D721Med (cell line): ENCODE results near the gene ANKRD34B.

ENCODE experiments used
- DNase-seq: peaks from one replicate; pipeline ENCODE4 v3.0.0; 2011; ENCODE audit warnings: low spot score; ENCODE audit not compliant: insufficient read length
- FAIRE-seq: peaks from 2 replicates; lab custom pipeline; 2011; peaks lifted over from hg19 to GRCh38; lab: Jason Lieb, UNC
- TF ChIP-seq, protein P1 (sequence below): IDR thresholded peaks from 2 replicates; pipeline ENCODE4 v1.5.1; 2012; ENCODE audit warnings: mild to moderate bottlenecking, control low read depth; ENCODE audit not compliant: insufficient read depth; ENCODE audit errors: missing control alignments

The ANKRD34B gene

DNA sequence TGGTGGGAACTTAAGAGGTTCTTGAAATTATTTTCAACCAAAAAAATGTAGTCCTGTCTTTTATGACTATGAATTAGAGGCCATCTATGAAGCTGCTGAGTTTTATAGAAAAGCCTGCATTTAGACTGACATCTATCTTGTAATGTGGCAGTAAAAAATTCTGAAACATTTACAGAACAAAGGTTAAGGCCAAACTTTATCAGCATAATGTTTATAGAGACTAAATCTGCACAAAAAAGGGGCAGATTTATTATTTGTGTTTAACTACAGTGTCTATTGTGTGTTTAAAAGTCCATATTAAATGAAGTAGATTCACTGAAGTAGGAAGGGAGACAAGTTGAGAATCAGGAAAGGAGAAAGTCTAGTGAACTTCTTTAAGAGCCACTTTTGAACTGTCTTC lies 37.3 kb upstream of the ANKRD34B start:
- no peak for FAIRE-seq

DNA sequence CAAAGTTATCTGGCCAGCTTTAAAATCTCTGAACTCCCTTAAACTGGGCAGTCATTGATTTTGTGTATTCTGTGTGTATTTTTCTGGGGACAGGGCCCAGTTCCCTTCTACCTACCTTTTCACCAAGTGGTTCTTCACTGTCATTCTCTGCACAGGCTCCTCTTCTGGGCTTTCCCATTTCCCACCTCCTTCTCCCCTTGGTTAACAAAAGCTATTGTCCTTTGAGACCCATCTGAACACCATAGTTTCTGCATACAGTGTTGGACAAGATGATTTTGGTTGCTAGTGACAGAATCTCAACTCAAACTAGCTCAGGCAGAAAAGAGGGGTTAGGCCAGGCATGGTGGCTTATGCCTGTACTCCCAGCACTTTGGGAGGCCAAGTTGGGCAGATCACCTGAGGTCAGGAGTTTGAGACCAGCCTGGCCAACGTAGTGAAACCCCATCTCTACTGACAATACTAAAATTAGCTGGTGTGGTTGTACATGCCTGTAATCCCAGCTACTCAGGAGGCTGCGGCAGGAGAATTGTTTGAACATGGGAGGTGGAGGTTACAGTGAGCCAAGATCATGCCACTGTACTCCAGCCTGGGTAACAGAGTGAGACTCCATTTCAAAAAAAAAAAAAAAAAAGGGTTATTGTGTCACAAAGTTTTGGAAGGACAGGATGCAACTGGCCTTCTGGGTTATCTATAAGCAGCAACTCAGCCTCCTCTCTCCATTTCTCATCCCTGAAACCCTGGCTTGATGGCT lies 31.0 kb upstream of the ANKRD34B start:
- TF ChIP-seq, protein P1, sequence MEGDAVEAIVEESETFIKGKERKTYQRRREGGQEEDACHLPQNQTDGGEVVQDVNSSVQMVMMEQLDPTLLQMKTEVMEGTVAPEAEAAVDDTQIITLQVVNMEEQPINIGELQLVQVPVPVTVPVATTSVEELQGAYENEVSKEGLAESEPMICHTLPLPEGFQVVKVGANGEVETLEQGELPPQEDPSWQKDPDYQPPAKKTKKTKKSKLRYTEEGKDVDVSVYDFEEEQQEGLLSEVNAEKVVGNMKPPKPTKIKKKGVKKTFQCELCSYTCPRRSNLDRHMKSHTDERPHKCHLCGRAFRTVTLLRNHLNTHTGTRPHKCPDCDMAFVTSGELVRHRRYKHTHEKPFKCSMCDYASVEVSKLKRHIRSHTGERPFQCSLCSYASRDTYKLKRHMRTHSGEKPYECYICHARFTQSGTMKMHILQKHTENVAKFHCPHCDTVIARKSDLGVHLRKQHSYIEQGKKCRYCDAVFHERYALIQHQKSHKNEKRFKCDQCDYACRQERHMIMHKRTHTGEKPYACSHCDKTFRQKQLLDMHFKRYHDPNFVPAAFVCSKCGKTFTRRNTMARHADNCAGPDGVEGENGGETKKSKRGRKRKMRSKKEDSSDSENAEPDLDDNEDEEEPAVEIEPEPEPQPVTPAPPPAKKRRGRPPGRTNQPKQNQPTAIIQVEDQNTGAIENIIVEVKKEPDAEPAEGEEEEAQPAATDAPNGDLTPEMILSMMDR = no peak
- DNase-seq = no peak
- FAIRE-seq = no peak

More for the DNA sequence above, 37.3 kb upstream of the ANKRD34B start:
- DNase-seq = no peak
- TF ChIP-seq, protein P1 = no peak

DNA sequence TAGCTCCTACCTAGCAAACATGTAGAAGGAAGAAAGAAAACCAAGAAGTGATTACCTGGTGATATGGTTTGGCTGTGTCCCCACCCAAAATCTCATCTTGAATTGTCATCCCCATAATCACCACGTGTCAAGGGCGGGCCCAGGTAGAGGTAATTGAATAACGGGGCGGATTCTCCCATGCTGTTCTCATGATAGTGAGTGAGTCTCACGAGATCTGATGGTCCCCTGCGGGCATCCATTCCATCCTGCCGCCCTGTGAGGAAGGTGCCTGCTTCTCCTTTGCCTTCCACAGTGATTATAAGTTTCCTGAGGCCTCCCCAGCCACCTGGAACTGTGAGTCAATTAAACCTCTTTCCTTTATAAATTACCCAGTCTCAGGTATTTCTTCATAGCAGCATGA lies 27.4 kb upstream of the ANKRD34B start:
- TF ChIP-seq, protein P1 = no peak
- FAIRE-seq (no peak), DNase-seq (no peak)

DNA sequence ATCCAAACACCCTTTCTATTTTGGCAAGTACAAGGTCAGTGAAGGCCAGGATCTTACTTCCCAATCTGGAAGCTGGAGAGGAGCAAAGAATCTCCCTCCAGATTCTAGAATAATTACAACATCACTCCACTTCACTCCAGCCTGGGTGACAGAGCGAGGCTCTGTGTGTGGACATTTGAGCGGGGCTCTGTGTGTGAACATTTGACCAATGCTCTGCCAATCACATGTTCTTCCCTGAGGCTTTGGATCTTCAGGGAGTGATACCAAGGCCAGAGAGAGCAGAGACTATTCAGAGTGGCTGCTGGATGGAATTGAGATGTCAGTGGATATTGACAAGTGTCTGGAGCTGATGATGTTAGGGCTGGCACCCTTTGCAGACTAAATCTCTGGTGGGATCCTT lies 24.7 kb upstream of the ANKRD34B start:
- DNase-seq = no peak
- no peak for FAIRE-seq
- TF ChIP-seq, protein P1 = no peak

DNA sequence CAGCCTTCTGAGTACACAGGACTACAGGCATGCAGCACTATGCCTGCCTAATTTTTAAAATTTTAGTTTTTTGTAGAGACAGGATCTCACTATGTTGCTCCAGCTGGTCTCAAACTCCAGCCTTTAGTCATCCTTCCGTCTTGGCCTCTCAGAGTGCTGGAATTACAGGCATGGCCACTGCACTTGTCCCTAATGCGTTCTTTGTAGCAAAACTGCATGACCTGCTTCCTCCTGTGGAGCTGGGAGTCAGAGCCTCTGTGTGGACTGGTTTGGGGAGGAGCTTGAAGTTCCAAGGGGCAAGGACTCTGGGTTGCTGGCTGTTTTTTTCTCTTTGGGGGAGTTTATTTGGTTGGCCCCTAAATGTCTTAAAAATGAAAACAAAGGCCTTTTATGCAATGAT lies 22.7 kb upstream of the ANKRD34B start:
- DNase-seq = no peak
- TF ChIP-seq, protein P1 = no peak
- no peak for FAIRE-seq

DNA sequence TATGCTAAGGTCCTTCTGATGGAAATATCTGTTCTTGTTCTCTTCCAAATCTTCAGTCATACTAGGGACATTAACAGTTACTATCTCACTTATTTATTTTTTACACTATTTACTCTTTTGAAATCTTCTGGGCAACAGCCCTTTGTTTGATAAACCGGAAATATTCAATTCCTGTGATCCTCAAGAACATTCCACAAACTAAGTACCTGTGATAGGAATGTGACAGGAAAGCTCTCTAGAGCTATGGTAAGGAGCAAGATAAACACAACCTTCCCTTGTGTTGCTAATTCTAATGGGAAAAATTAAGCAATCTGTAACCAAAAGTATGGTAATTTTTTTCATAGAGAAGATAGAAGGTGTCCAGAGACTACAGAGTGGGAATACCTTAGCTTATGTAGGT lies 22.0 kb upstream of the ANKRD34B start:
- FAIRE-seq = no peak
- no peak for DNase-seq
- TF ChIP-seq, protein P1 = no peak

DNA sequence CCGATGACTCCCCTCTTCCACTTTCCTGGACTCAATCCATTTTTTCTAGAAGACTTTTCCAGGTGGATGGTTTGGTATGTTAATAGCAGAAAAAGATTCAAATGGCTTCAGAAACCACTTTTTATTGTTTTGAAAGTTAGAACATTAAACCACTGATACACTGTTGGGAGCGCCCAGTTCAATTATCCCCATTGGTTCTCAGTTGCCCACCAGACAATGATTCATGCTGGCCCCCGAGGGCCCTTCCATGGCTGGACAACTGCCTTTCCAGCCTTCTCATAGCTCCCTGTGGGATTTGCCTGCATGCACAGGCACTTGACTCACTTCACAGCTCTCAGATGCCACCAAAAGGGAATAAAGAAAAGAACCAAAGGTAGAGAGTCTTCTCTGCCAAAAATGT lies 21.3 kb upstream of the ANKRD34B start:
- TF ChIP-seq, protein P1 = no peak
- no peak for DNase-seq
- no peak for FAIRE-seq
